GM10266 (cell line): Measurements from ENCODE around the gene CDC20B.

Experiments
- DNase-seq: peaks from one replicate; pipeline ENCODE4 v3.0.0; 2012; ENCODE audit errors: extremely low spot score
- CTCF ChIP-seq: IDR thresholded peaks from 2 replicates; pipeline ENCODE4 v1.5.1; 2012; ENCODE audit warnings: mild to moderate bottlenecking, low read depth; ENCODE audit not compliant: control insufficient read depth, insufficient read depth; ENCODE audit errors: missing control alignments

Gene CDC20B

GRCh38 chr5:55205001-55205400 lies 32.0 kb upstream of the CDC20B start:
- no peak for TF ChIP-seq CTCF
- DNase-seq: no peak

GRCh38 chr5:55191165-55191564 lies 18.2 kb upstream of the CDC20B start:
- TF ChIP-seq CTCF: no peak
- no peak for DNase-seq

GRCh38 chr5:55188656-55189540 lies 15.9 kb upstream of the CDC20B start:
- TF ChIP-seq CTCF: no peak
- no peak for DNase-seq

- DNase-seq: no peak
- TF ChIP-seq CTCF: no peak
Measured at GRCh38 chr5:55187370-55187769, 14.4 kb upstream of the CDC20B start.

- no peak for DNase-seq
- TF ChIP-seq CTCF: no peak
Measured at GRCh38 chr5:55180016-55180415, 7.0 kb upstream of the CDC20B start.

GRCh38 chr5:55177078-55177477 lies 4.1 kb upstream of the CDC20B start:
- TF ChIP-seq CTCF: no peak

GRCh38 chr5:55176176-55176818 lies 3.3 kb upstream of the CDC20B start:
- TF ChIP-seq CTCF: no peak
- DNase-seq: no peak

More at GRCh38 chr5:55177078-55177477, 4.1 kb upstream of the CDC20B start:
- no peak for DNase-seq
